ENCODE results near the gene TUT4. TPM values are rescaled to one million over a fixed set of nuclear protein-coding genes. Genes with fewer than 3 reads are reported as not detected.

TUT4 gene
- total and polyA plus RNA-seq, 4 donors: 16.4 to 142 (median 28.5) TPM

DNA sequence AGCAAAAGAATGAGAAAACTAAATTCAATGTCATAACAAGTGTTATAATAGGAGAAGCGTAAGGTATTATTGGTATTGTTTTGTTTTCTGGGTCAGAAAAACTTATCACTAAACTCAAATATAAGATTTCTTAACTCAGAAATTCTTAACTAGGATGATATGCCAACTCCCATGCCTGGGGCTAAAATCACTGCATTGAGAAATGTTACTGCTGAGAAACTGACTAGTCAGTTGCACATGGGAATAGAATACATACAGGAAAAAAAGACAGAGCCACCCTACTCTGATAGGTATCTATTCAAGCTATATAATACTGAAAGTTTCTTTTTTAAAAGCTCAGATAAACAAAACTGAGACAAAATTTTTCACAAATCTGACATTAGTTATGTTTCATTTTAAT is 92.2 kb downstream of the TUT4 start:
- 94 to 100% methylated on average over 1 of the region's 1 CpG for WGBS, 2 donors
- TF ChIP-seq, protein P1, sequence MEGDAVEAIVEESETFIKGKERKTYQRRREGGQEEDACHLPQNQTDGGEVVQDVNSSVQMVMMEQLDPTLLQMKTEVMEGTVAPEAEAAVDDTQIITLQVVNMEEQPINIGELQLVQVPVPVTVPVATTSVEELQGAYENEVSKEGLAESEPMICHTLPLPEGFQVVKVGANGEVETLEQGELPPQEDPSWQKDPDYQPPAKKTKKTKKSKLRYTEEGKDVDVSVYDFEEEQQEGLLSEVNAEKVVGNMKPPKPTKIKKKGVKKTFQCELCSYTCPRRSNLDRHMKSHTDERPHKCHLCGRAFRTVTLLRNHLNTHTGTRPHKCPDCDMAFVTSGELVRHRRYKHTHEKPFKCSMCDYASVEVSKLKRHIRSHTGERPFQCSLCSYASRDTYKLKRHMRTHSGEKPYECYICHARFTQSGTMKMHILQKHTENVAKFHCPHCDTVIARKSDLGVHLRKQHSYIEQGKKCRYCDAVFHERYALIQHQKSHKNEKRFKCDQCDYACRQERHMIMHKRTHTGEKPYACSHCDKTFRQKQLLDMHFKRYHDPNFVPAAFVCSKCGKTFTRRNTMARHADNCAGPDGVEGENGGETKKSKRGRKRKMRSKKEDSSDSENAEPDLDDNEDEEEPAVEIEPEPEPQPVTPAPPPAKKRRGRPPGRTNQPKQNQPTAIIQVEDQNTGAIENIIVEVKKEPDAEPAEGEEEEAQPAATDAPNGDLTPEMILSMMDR (IDR thresholded peaks at IDR 0.05; ENCODE audit: control extremely low read depth, extremely low read depth): no peak

DNA sequence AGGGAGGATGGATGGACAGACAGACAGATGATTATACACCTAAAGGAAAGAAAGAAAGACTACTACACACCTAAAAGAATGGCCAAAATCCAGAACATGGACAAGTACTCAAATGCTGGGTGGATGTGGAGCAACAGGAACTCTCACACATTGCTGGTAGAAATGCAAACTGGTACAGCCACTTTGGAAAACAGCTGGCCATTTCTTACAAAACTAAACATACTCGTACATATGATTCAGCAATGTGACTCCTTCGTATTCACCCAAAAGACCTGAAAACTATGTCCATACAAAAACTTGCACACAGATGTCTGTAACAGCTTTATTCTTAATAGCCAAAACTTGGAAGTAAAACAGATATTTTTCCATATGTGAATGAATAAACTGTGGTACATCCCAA is 97.2 kb downstream of the TUT4 start:
- Histone ChIP-seq H3K27me3 (ENCODE audit: control insufficient read depth in 3 of 3, insufficient read depth in 3 of 3, low read length in 2 of 3) (no peaks in the 10 kb centered on the region), H3K9me3 (ENCODE audit: control insufficient read depth in 4 of 4, insufficient read depth in 3 of 4, low read length in 3 of 4) (no peaks in the 10 kb centered on the region), H3K36me3 (ENCODE audit: control insufficient read depth in 4 of 4, insufficient read depth in 4 of 4, low read length in 4 of 4) (peaks cover 6 to 13% (median 10%) of the 10 kb centered on the region in 4 donors), H3K27ac (ENCODE audit: low read depth in 1 of 2, low read length in 1 of 2) (no peak overlapping the region), H3K4me3 (no peak overlapping the region), H3K9ac (ENCODE audit: insufficient read depth in 1 of 2, low read length in 2 of 2) (no peak overlapping the region), H3K4me1 (ENCODE audit: control insufficient read depth in 5 of 5, insufficient read depth in 5 of 5, low read length in 5 of 5) (no peaks in the 10 kb centered on the region)
- ATAC-seq (ENCODE audit: insufficient read depth, low FRiP score): no peak
- no peak for DNase-seq
- TF ChIP-seq, protein P1 (IDR thresholded peaks at IDR 0.05; ENCODE audit: control extremely low read depth, extremely low read depth): no peak
- 94 to 95% methylated on average over 2 of the region's 2 CpGs for WGBS, 2 donors

More for the DNA sequence above, 92.2 kb downstream of the TUT4 start:
- no peak overlapping the region for H3K9ac ChIP-seq (ENCODE audit: insufficient read depth in 1 of 2, low read length in 2 of 2)
- ATAC-seq (ENCODE audit: insufficient read depth, low FRiP score) (no peak), DNase-seq (no peak)
- no peaks in the 10 kb centered on the region for H3K27me3 ChIP-seq (ENCODE audit: control insufficient read depth in 3 of 3, insufficient read depth in 3 of 3, low read length in 2 of 3)
- H3K4me3 ChIP-seq: no peak overlapping the region
- no peaks in the 10 kb centered on the region for H3K4me1 ChIP-seq (ENCODE audit: control insufficient read depth in 5 of 5, insufficient read depth in 5 of 5, low read length in 5 of 5)
- peaks cover 9 to 16% (median 13%) of the 10 kb centered on the region in 4 donors for H3K36me3 ChIP-seq (ENCODE audit: control insufficient read depth in 4 of 4, insufficient read depth in 4 of 4, low read length in 4 of 4)
- no peak overlapping the region for H3K27ac ChIP-seq (ENCODE audit: low read depth in 1 of 2, low read length in 1 of 2)
- H3K9me3 ChIP-seq (ENCODE audit: control insufficient read depth in 4 of 4, insufficient read depth in 3 of 4, low read length in 3 of 4): no peaks in the 10 kb centered on the region

DNA sequence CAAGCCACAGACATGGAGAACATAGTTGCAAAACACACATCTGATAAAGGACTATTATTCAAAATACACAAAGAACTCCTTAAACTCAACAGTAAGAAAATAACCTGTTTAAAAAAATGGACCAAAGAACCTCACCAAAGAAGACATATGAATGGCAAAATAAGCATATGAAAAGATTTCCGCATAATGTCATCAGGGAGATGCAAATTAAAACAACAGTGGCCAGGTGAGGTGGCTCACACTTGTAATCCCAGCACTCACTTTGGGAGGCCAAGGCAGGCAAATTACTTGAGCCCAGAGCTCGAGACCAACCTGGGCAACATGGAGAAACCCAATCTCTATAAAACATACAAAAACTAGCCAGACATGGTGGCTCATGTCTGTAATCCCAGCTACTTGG is 98.1 kb downstream of the TUT4 start:
- no peaks in the 10 kb centered on the region for H3K4me1 ChIP-seq (ENCODE audit: control insufficient read depth in 5 of 5, insufficient read depth in 5 of 5, low read length in 5 of 5)
- 97 to 100% methylated on average over 2 of the region's 2 CpGs for WGBS, 2 donors
- no peak overlapping the region for H3K9ac ChIP-seq (ENCODE audit: insufficient read depth in 1 of 2, low read length in 2 of 2)
- TF ChIP-seq, protein P1 (IDR thresholded peaks at IDR 0.05; ENCODE audit: control extremely low read depth, extremely low read depth): no peak
- H3K4me3 ChIP-seq: no peak overlapping the region
- peaks cover 6 to 13% (median 10%) of the 10 kb centered on the region in 4 donors for H3K36me3 ChIP-seq (ENCODE audit: control insufficient read depth in 4 of 4, insufficient read depth in 4 of 4, low read length in 4 of 4)
- H3K27ac ChIP-seq (ENCODE audit: low read depth in 1 of 2, low read length in 1 of 2): no peak overlapping the region
- ATAC-seq (ENCODE audit: insufficient read depth, low FRiP score) (no peak), DNase-seq (no peak)
- H3K9me3 ChIP-seq (ENCODE audit: control insufficient read depth in 4 of 4, insufficient read depth in 3 of 4, low read length in 3 of 4): no peaks in the 10 kb centered on the region
- H3K27me3 ChIP-seq (ENCODE audit: control insufficient read depth in 3 of 3, insufficient read depth in 3 of 3, low read length in 2 of 3): no peaks in the 10 kb centered on the region

DNA sequence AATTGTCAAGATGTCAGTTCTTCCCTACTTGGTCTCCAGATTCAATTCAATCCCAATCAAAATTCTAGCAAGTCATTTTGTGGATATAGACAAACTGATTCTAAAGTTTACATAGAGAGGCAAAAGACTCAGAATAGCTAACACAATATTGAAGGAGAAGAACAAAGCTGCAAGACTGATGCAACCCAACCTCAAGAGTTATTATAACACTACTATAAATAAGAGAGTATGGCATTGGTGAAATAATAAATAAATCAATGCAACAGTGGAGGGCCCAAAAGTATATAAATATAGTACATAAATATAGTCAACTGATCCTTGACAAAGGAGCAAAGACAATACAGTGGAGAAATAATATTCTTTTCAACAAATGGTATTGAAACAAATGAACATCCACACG is 98.8 kb downstream of the TUT4 start:
- 100% methylated on average over 1 of the region's 1 CpG for WGBS, 2 donors
- ATAC-seq (ENCODE audit: insufficient read depth, low FRiP score): no peak
- Histone ChIP-seq H3K36me3 (ENCODE audit: control insufficient read depth in 4 of 4, insufficient read depth in 4 of 4, low read length in 4 of 4) (peaks cover 2 to 13% (median 10%) of the 10 kb centered on the region in 4 donors), H3K9ac (ENCODE audit: insufficient read depth in 1 of 2, low read length in 2 of 2) (no peak overlapping the region), H3K9me3 (ENCODE audit: control insufficient read depth in 4 of 4, insufficient read depth in 3 of 4, low read length in 3 of 4) (no peaks in the 10 kb centered on the region), H3K4me1 (ENCODE audit: control insufficient read depth in 5 of 5, insufficient read depth in 5 of 5, low read length in 5 of 5) (no peaks in the 10 kb centered on the region), H3K4me3 (no peak overlapping the region), H3K27ac (ENCODE audit: low read depth in 1 of 2, low read length in 1 of 2) (no peak overlapping the region), H3K27me3 (ENCODE audit: control insufficient read depth in 3 of 3, insufficient read depth in 3 of 3, low read length in 2 of 3) (no peaks in the 10 kb centered on the region)
- DNase-seq: no peak
- TF ChIP-seq, protein P1 (IDR thresholded peaks at IDR 0.05; ENCODE audit: control extremely low read depth, extremely low read depth): no peak

Measured in lung (tissue), 12 donors.